DND-41 (cell line): ENCODE results near the gene MBP.

Experiments
- CTCF ChIP-seq: IDR thresholded peaks from 2 replicates; pipeline ENCODE4 v1.5.1; 2012; ENCODE audit warnings: borderline replicate concordance, low read length, moderate library complexity, mild to moderate bottlenecking; ENCODE audit not compliant: poor library complexity, severe bottlenecking; ENCODE audit errors: extremely low read depth
- EZH2 ChIP-seq: IDR thresholded peaks from 3 replicates; pipeline ENCODE4 v1.6.1; 2012; ENCODE audit warnings: borderline replicate concordance, low read depth, mild to moderate bottlenecking, moderate library complexity, low read length, inconsistent platforms; ENCODE audit not compliant: severe bottlenecking

- TF ChIP-seq CTCF (no peak), EZH2 (no peak)
Observed at GRCh38 chr18:77073336-77074093, 59.1 kb downstream of the MBP start.
